Activated CD8-positive, alpha-beta memory T cell treated with anti-CD3 and anti-CD28 coated beads for 48 hours (primary cell): ENCODE measurements around the gene VSIG4.

Experiments
- DNase-seq, 3 experiments: peaks; one replicate each; pipeline ENCODE4 v3.0.0-alpha.2; 2020; ENCODE audit warnings: low read depth in 2 of 3, low spot score in 2 of 3

Gene VSIG4

DNA sequence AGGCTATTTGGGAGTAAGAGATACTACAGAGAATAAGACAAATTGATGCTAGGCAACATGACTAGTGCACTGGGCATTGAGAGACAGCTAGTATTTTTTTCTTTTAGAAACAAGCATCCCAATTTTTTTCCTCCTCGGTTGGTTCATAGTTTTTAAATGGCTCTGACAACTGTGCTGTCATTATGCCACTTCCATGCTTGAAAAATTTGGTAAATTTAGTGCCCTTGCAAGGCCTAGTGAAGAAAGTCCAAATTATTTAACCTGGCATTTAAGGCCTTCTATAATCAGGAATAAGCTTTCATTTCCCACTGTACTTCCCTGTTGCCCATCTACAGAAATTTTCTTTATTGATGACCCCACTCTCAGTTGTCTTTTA lies 15.8 kb downstream of the VSIG4 start:
- DNase-seq, result no peak

GRCh38 chrX:66023385-66024091 lies 16.3 kb downstream of the VSIG4 start:
- DNase-seq, result no peak

GRCh38 chrX:66022632-66023384 lies 17.1 kb downstream of the VSIG4 start:
- DNase-seq, result no peak

- no peak for DNase-seq
These were observed 17.9 kb downstream of the VSIG4 start for GRCh38 chrX:66021765-66022631.

DNA sequence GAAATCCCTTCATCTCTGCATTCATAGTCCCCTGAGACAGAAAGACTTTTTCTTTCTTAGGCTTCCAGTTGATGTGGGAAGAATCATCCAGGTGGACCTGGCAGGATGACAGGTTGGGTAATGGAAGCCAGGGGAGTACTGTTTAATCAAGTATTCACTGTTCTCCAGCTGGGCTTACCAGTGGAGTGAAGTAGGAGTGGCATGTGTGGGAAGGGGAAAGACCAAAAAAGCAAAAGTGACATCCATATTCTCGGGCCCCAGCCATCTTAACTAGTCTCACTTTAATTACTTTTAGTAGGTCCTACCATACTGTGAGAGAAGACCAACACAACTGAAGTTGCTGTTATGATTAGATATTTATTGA lies 18.5 kb downstream of the VSIG4 start:
- no peak for DNase-seq

DNA sequence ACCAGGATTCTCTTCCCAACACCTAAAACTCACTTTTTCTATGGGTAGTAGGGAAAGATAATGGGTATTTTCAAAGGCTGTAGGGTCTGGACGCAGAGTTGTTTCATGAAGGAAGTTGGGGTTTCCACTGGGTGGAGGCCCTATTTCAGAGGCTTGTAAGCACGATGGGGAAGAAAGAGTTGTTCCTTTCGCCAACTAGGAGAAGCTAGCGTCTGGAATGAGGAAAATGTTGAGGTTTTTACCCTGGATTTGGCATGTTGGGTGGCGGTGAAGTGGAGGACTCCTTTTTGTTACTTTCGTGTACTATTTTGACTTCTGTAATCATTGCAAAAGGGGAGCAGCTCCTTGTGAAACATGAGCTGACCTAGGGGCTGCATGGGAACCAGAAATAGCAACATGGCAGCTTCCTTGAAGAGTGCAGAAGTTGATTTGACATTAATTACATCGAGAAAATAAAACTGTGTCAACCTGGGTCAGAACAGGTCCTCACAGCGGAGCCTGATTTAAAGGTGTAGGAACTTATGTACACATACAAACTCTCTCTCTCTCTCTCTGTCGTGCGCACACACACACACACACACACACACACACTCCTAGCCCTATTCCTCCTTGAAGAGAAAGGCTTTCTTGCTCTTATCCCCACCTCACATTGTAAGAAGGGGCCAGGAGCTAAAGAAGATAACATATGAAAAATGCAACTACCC lies 19.1 kb downstream of the VSIG4 start:
- DNase-seq, result no peak

GRCh38 chrX:66019974-66020373 lies 19.9 kb downstream of the VSIG4 start:
- no peak for DNase-seq

DNA sequence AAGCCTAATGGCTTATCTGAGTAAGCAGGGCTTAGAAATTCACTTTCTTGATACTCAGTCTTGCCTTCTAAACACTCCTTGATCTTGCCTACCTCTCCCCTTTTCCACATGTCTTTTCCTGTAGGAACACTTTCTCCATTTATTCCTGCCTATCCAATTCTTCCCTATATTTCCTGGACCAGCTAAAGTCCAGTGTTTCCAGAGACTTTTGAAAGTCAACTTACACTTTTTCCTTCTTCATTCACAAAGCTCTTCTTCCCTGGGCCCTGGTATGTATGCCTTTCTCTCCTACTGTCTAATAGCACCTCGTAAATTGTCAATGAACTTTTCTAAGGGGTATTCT lies 20.6 kb downstream of the VSIG4 start:
- DNase-seq, result no peak

- DNase-seq, result no peak
These were observed 21.1 kb downstream of the VSIG4 start for GRCh38 chrX:66018585-66019309.

DNA sequence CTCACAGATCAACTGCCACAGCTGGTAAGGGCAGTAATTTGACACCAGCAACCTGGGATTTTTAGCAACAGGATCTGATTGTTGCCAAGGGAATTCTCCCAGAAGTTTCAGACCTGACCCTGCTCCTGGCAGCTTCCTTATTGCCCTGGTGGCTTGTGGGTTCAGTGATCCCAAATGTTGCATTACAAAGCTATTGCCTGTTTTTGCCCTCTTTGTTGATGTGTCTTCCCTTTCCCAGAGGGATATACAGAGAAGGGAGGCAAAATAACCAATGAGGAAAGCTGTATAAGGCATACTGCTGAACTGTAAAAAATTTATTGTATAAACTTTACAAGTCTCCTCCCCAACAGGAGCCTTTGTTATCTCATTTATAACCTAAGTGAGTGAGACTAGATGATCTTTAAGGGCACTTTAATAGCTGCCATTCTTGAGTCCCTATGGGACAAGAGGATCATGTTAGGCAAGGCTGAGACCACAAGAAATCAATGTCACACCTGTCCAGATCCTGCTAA lies 22.2 kb downstream of the VSIG4 start:
- DNase-seq, result no peak

DNA sequence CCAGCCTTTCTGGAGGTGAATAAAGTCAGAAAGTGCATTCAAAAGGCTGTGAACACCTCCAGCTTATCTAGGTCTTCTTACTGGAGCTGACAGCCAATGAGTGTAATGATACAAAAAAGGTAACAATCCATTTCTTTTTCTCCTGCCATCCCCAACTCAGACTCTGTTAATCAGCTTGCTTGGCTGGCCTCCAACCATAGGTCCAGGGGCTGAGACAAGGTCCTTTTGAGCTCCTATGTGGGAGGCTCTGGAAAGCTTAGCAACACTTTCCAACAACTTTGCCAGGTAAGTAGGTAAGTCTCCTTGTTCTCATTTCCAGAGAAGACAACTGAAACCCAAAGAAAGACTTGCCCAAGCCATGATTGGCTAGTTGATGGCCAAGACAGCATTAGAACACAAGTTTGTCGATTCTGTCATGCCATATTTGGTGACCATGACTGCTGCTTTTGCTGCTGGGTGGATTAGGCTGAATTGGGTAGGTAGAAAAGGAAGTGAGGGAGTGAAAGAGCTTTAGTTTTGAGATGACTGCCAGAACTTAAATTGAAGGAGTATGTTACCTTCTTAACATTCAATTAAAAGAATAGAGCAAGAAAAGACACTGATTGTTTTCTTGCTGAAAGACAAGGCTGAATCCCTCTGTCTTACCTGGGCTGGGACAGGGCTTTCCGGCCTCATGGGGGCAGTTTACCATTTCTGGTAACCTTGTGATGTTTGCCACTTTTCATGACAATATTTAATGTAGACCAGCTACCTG lies 22.8 kb downstream of the VSIG4 start:
- no peak for DNase-seq

DNA sequence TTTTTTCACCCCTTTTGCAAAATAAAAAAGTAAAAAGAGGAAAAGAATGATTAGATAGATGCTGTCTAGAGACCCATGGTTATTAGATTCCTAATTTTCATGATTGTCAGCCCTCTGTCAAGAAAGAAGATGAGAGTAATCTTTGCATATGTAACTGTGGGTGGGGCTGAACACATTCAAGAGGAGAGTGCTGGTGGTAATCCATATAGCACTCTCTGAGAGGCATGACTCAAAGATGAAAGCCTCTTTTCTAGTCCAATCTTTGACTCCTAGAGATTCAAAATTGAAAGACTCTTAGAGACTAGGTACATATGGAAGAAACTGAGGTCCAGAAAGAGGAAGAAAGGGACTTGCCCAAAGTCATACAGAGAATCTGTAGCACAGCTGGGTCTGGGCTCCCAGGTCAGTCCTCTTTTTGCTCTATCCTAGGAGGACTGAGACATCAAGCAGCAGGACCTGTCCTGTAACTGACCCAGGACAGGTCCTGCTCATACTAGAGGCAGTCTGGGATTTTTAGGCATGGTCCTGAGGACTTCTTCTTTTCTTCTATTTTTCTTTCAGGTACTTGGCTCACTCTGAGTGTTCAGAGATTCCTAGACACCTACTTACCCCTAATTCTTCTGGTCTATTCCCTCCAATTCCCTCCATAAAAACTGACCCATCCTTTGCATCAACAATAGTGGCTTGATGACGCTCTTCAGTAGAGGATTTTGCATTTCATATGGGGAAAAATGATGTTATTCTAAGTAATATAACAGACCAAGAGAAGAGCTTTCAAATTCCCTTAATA lies 23.8 kb downstream of the VSIG4 start:
- no peak for DNase-seq

GRCh38 chrX:66015152-66015831 lies 24.6 kb downstream of the VSIG4 start:
- no peak for DNase-seq

DNA sequence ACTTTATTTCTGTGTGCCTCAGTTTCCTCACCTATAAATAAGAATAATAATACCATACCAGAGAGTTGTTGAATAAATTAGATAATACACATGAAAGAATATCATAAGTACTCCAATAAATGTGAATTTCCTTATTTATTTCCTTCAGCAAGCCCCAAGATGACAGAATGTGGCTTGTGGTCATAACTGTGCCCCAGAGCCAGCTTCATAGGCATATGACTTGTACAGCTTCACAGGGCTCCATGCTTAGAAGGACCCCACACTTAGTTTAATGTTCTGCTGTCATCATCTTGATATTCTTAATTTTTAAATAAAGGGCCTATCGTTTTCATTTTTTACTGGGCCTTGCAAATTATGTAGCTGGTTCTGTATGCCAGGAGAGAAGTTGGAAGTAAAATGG lies 25.3 kb downstream of the VSIG4 start:
- DNase-seq, result no peak

DNA sequence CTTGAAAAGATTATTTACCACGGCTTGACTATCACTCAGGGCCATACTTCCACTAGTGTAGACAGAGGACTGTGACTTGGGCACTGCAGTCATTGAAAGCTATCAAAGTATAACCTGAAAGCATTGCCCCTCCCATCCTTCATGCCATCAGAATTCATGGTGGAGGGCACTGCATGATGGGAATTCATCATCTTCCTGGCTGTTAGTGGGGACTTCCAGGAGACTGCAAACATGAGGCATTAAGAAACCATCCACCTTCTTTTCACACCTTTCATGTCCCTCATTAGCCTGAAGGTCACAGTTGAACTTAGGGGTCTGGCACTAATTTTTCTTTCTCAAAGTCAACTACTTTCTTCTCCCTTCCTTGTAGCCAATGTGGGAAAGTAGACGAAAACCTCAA lies 25.8 kb downstream of the VSIG4 start:
- DNase-seq, result no peak

- no peak for DNase-seq
These were observed 26.6 kb downstream of the VSIG4 start for GRCh38 chrX:66013194-66013816.

DNA sequence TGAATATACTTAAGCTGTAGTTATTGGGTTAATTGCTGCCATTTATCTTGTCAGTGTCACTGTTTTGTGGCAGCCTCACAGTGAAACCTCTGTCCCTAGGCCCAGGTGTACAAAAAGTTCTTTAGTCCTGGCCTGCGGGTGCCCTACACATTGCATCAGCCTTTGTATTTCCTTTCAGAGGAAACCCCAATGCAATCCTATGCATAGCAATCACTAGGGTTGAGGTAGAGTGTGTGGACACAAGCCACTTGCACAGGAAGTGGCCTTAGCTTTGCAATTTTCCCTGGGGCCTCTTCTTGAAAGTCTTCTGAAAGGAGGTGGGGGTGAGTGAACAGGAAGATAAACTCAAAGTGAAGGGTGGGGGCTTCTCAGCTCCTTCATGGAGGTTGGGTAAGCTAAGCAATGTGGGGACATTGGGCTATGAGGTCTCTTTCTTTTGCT lies 27.8 kb downstream of the VSIG4 start:
- no peak for DNase-seq

- DNase-seq, result no peak
These were observed 30.5 kb downstream of the VSIG4 start for GRCh38 chrX:66009231-66009845.
